GM04504 (cell line): Measurements from ENCODE around the gene MEGF8.
"Not testable (repeated sequence)": the region's sequence is repeated elsewhere in the genome, so short reads cannot be mapped to it uniquely, and the experiment has no call there.

Source experiments
- DNase-seq: peaks from one replicate; pipeline ENCODE4 v3.0.0-alpha.2; 2012; ENCODE audit warnings: low read depth

MEGF8 gene

DNA sequence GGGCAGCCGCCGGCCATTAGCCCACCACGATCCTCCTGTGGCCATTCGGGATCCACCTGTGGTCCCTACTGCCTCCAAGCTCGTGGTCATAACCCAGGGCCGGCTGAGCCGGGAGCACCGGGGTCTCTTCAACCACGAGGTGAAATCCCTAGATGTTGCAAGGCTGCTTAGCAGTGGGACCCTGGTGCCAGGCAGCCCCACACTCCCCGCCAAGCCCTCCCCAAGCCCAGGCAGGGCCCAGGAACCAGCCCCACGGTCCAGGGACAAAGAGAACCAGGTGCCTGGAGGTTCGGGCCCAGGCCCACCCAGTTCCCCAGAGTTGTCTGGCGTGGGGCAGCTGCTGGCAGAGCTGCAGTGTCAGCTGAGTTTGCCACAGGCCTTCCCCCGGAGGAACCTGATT is 15.7 kb upstream of the MEGF8 start:
- no peak for DNase-seq

DNA sequence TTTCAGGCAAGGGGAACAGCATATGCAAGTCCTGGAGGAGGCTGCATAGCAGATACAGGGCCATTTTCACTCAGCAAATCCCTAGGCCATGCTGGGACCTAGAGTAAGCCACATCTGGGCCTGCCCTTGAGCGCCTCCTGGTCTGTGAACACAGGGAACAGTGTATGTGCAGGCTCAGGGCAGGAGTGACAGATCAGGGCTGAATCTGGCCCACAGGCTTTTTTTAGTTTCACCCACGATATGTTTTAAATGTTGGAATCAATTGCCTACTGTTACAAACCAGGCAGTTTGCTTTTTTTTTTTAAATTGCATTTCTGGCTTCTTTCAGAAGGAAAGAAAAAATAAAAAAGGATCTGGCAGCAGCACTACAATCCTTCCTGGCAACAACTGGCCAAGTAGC is 13.8 kb upstream of the MEGF8 start:
- no peak for DNase-seq

DNA sequence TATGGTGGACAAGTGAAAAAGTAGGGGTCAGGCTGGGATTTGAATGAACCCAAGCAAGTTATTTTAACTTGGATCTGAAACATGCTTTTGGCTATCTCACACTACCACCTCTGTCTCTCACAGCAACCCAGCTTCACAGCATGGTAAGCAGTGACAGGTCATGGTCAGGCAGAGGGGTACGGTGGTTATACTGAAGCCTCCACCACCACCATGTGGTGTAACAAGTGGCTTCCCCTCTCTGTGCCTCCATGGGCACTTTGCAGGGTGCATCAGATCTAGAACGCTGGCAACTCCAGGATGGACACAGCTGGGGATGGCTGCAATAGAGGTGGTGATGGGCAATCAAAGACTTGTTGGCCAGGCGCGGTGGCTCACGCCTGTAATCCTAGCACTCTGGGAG is 13.1 kb upstream of the MEGF8 start:
- no peak for DNase-seq

DNA sequence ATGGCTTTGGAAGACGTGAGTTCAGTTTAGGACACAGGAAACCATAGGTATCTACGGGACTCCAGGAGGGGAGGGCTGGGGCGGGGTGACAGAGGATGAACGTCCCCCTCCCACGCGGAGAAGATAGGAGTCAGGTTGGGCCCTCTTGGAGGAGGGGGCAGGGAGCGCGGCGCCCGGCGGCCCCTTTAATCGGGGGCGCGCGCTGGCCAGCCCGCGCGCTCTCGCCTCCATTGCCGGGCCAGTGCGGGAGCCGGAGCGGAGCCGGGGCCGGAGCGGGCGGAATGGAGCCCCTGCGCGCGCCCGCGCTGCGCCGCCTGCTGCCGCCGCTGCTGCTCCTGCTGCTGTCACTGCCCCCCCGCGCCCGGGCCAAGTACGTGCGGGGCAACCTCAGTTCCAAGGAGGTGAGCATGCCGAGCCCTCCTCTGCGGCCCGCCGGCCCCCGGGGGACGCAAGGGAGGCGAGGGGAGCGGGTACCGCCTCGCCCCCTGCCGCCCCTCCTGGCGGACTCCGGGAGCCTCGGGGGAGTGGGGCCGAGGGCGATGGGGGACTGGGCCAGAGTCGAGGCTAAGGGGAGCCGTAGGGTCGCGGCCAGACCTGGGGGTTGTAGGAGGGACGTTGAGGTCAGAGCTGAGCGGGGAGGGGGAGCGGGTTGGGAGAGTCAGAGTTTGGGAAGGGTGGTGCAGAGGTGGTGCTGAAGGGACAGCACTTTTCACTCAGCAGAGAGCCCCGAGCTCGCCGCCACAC is 12.2 kb upstream of the MEGF8 start, which contains the start of gene TMEM145:
Gene TMEM145 (plus strand): TSS at position 214 of the 744 bp plus-strand sequence. CDS start 68 bp downstream, at position 282.
- no peak for DNase-seq

DNA sequence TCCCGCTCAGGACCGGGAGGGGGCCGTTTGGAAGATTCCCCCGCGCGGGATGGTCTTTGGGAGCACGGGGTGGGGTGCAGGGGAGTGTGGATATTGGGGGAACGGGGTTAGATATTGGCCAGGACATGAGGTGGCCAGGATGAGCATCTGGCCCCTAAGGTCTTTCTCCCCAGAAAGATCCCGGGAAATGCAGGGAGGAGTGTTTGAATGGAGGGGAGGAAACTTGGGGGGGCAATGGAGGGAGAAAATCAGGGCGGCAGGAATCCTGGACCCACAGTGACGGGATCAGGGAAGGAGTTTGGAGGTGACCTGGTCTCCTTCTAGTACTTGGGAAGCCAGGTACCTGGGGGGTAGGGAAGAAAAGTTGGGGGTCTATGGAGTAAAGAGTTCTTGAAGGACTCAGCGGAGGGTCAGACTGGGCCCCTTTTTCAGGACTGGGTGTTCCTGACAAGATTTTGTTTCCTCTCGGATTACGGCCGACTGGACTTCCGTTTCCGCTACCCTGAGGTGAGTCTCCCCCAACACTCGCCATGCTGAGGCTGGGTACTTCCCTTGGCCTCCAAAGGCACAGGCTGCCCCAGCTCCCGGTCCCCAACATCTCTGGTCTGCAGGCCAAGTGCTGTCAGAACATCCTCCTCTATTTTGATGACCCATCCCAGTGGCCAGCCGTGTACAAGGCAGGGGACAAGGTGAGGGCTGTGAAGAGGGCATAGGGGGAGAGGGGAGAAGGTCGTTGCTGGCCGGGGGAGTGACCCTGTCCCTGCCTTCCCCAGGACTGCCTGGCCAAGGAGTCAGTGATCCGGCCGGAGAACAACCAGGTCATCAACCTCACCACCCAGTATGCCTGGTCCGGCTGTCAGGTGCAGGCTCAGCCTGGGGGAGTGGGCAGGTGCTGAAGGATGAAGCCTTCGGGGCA is 11.3 kb upstream of the MEGF8 start:
- no peak for DNase-seq

DNA sequence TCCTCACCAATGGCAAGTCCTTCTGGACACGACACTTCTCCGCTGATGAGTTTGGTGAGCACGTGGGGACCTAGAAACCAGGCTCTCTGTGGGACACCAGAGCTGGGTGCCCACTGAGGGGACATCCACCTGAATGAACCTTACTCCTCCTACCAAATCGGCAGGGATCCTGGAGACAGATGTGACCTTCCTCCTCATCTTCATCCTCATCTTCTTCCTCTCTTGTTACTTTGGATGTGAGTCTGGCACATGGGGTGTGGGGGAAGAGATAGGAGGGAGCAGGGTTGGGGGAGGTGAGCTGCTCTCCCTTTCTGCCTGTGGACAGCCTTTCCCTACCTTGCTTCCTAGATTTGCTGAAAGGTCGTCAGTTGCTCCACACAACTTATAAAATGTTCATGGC is 10.4 kb upstream of the MEGF8 start:
- no peak for DNase-seq

DNA sequence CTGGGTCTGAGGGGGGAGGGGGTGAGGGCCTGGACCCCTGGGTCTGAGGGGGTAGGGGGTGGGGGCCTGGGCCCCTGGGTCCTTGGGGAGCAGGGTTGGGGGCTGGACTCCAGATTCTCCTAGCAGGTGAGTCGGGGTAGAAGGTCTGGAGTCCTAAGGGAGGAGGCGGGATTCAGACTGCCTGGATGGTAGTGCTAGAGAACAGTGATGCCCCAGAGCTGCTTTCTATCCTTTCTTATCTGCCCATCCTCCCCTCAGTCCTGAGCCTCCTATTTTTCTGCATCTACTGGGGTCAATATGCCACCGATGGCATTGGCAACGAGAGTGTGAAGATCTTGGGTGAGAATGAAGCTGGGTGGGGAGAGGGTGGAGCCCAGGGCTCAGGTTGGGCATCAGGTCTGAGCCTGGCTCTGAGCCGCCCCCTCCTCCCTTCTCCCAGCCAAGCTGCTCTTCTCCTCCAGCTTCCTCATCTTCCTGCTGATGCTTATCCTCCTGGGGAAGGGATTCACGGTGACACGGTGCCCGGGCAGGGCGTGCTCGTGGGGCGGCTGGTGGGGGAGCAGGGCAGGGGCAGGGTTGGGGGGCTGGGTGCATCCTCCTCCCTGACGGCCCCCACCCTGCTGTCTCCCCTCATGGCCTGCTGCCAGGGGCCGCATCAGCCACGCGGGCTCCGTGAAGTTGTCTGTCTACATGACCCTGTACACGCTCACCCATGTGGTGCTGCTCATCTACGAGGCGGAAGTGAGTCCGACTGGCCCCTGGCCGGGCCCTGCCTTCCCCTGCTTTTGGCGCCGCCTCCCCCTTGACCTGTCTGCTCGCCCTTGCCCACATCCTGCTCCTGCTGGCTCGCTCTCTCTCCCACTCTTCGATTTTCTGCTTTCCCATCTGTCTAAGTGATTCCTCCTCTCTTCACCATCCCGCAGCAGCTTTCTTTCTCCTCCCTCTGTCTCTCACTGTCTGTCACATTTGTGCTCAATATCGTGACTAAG is 8.9 kb upstream of the MEGF8 start:
- no peak for DNase-seq

DNA sequence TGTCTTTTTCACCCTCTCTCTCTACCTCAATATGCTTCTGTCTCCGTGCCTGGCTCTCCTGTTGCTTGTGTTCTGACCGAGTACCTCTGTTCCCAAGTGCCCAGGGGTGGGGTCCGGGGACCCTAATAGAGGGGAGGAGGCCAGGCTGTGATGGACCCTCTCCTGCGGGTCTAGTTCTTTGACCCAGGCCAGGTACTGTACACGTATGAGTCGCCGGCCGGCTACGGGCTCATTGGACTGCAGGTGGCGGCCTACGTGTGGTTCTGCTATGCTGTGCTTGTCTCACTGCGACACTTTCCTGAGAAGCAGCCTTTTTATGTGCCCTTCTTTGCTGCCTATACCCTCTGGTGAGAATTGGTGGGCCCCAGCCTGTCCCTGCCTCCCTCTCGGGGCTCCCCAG is 7.9 kb upstream of the MEGF8 start:
- DNase-seq = no peak

DNA sequence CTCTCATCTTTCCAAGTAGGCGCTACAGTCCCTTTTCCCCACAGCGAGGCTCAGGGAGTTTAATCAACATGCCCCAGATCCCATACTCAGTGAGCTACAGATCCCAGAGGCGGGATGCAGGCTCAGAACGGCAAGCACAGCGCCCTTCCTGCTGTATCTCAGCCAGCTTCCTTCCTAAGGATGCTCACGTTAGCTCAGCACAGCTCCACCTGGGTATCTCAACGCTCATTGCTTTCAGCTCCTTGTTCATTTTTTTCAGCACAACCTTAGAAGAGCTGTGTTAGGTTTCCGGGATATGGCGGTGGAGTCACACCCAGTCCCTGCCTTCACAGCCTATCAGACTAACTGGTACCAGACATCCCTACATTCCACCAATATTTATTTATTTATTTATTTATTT is 3.1 kb upstream of the MEGF8 start:
- no peak for DNase-seq

DNA sequence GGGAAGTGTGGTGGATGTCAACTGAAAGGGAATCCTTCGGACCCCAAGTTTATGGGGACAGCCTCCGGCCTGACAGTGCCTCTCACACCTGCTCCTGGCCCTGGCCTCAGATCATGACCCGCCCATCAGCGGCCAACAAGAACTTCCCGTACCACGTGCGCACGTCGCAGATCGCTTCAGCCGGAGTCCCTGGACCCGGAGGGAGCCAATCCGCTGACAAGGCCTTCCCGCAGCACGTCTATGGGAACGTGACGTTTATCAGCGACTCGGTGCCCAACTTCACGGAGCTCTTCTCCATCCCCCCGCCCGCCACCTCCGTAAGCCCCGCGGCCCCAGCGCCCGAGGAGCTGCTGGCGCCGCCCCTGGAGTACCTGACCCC is 2.0 kb upstream of the MEGF8 start:
- DNase-seq = no peak

DNA sequence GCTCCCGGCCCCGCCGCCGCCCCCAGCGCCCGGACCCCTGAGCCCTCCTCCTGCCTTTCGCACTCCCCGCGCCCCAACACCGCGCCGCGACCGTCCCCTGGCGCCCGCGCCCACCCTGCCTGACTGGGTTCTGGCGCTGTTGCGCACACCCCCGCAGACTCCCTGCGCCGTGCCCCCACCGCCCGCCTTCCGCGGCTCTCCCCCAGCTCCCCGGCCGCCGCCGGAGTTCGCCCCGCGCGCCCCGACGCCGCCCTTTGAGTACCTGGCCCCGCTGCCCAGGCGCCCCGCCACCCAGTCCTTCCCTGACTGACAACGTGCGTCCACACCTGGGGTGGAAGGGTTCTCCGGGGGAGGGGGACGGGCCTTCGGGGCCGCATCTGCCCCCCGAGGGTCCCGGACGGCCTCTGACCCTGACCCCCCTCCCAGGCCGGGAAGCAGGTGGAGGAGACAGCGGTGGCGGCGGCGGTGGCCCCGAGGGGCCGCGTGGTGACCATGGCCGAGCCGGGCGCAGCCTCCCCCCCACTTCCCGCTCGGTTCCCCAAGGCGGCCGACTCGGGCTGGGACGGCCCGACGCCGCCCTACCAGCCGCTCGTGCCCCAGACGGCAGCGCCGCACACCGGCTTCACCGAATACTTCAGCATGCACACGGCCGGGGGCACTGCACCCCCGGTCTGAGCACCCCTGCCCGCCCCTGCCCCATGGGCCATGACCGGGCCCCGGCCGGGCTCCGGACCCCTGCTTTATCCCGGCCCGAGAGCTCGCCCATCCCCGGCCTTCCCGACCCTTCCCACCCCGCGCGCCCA is 1.4 kb upstream of the MEGF8 start:
- DNase-seq = no peak

DNA sequence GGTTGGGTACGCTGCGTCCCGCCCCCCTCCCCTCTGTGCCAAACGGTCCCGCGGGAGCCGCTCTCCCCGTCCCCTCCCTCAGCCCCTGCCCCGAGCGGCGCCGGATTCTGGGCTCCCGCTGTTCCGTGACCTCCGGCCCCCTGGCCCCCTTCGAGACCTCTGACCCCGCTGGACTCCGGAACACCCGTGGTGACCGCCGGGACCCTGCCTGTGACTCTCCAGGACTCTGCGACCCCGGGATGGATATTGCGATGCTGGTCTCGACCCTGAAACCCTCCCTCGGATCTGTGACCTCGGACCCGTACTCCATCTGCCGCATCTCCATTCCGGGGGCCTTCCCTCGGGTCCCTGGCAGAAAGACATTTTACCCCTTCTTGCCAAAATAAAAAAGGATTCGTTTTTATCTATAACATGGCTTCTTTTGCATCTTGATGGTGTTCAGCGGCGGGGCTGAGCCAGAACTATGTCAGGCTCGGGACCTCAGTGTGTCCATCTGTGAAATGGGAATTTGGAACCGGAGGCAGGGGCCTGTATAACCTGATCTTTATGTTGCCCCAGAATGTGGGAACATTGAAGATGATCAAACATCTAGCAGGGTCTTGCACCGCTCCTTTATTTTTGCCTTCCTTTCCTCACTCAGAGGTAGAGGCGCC is 654 bp upstream of the MEGF8 start:
- DNase-seq = no peak

DNA sequence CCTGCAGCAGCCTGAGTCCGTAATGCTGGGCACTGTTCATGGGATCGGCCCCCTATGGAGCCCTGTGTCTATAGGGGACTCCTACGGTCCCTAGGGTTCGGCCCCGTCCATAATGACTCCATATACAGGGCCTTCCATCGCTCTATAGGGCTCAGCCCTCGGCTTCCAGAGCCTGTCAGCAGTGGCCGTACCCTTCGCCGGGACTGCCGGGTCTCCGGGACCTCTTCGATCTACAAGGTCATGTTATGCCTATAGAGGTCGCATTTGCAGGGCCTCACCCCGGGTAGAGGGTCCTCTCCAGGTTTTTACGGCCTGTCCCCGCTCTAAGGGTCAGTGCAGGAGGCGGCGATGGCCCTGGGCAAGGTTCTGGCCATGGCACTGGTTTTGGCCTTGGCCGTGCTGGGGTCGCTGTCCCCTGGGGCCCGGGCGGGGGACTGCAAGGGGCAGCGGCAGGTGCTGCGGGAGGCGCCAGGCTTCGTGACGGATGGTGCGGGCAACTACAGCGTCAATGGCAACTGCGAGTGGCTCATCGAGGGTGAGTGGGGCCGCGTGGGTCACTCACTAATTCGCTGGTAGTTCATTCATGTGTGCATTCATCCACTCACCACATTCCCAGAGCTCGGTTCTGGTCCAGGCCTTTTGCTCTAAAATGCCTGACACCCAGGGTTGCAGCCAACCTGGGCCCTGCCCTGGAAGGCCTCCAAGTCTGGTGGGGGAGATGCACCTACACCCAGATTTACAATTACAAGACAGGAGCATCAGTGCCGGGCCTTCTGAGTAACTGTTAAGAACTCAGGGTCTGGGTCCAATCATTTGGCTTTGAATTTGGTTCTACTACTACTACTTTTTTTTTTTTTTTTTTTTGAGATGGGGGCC is 699 bp downstream of the MEGF8 start:
- DNase-seq = no peak

DNA sequence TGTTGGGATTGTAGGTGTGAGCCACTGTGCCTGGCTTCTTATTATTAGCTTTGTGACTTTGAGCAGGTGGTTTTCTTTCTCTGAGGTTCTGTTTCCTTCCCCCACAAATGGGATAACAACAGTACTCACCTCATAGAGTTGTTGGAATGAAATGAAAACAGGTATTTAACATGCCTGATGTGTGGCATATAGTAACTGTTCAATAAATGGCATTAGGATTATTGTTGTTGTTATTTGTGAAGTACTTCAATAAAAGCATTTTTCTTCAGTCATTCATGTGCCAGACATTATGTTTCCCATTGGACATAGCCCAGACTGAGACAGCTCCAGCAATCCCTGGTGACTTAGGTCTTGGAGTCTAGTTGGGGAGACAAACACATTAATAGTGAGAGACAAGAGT is 1.5 kb downstream of the MEGF8 start:
- no peak for DNase-seq

DNA sequence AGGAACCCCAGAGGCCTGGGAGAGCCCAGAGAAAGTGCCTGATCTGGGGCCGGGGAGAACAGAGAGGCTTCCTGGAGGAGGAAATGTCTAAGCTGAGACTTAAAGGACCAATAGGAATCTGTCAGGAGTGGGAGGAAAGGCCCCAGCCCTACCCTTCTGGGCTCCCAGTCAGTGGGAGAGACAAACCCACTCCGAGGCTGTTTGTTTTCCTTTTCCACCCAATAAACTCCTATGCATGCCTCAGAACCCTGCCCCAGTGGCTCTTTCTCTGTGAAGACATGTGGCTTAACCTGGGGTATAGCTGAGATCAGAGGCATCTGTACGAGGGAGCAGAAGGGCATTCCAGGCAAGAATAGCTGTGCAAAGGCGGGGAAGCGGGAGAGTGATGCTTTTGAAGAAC is 1.9 kb downstream of the MEGF8 start:
- no peak for DNase-seq

DNA sequence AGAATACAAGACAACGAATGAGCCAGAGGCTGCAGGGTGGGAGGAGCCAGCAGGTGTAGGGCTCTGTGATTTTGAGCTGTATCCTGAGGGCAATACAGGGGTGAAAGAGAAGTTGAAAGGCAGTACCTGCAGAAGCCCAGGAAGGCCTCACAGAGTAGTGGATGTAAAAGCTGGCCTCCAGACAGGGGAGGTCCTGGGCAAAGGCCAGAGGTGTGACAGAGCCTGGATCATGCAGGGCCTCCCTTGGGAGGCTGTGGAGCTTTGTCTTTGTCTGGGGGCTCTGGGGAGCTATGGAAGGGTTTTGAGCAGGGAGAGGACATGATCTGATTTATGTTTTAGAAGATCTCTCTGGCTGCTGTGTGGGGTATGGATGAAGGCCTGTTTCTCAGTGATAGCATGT is 2.7 kb downstream of the MEGF8 start:
- no peak for DNase-seq

DNA sequence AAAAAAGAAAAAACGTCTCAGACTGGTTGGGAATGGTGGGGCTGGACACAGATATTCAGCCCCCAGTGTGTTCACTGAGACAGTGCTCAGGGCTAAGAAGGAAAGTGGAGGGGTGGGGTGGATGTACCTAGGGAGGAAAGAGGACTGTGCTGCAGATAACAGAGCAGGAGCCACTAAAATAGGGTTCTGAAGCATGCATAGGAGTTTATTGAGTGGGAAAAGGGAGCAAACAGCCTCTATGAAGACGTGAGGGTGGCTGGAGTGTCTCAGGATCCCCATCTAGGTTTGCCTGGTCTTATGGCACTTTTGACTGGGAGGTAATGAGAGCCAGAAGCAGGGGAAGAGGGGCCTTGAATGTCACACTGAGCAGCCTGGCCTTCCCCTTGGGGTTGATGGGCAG is 3.4 kb downstream of the MEGF8 start:
- DNase-seq = no peak

DNA sequence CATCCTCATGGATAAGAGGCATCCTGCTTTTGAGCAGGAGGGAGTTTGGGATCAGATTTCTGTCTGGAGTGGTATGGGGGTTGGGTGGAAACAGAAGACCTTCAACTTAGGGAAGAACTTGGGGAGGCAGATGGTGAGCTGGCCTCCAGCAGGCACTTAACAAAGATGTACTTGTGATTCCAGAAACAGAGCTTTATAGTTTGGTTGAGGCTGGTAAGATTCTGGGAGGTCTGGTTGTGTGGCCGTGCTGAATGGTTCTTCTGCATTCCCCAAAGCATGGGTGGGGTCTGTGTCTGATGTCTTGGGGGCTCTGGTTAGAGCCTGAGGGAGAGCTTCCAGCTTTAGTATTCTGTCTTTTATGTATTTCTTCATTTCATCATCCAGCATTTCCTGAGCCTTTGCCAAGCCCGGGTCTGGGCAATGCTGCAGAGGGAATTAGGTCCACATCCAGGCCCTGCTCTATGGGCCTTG is 4.8 kb downstream of the MEGF8 start:
- no peak for DNase-seq

DNA sequence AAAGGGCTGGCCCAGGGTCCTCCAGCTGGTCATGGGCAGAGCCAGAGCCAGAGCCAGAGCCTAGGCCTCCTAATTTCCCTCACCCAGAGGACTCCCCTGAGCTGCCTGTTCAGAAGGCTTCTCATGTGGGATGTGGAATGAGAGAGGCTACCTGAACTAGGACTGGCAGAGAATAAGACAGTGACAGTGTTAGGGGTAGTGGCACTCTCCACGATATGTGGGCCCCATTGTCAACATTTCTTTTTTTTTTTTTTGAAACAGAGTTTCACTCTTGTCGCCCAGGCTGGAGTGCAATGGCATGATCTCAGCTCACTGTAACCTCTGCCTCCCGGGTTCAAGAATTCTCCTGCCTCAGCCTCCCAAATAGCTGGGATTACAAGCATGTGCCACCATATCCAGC is 5.9 kb downstream of the MEGF8 start:
- DNase-seq = not testable (repeated sequence)

DNA sequence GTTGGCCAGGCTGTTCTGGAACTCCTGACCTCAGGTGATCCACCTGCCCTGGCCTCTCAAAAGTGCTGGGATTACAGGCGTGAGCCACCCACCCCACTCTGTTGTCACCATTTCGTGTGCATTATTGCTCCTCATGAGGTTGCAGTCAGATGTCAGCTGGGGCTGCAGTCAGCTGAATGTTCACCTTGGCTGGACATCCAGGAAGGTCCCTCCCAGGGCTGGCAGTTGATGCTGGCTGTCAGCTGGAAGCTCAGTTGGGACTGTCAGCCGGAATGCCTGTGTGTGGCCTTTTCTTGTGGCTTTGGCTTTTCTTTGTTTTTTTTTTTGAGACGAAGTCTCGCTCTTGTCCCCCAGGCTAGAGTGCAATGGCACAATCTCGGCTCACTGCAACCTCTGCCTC is 6.6 kb downstream of the MEGF8 start:
- no peak for DNase-seq
